GM04504 (cell line): ENCODE data around the gene FBXW4.
"Not testable (repeated sequence)": the region's sequence is repeated elsewhere in the genome, so short reads cannot be mapped to it uniquely, and the experiment has no call there.

Source experiments
- DNase-seq: peaks from one replicate; pipeline ENCODE4 v3.0.0-alpha.2; 2012; ENCODE audit warnings: low read depth

Gene FBXW4

DNA sequence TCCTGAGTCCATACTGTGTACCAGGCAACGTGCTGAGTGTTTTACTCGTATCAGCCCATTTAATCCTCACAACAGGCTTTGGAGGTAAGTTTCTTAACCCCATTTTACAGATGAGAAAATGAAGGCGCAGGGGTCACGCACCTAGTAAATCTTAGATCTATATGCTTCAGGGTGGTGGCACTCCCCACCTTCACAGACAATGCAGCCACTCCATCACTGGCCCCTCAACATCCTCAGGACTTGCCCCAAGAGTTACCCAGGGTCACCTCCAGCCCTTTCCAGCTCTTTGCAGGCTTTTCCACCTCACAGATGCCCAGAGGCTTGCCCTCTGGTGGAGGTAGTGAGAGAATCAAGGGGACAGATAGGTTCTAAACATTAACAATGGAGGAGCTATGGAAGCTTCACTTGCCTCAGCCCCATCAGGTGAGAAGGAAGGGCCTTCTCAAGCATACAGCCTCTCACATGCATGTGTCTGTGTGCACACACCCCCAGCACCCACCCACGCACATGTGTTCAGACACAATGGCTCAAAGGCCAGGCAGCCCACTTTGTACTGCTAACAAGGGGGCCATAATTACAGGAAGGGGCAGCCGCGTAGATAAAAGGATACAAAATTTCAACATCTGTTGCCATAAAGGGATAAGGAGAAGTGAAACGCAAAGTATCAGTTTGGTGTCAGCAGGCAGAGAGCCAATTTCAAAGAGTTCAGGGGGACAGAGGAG, 77.7 kb downstream of the FBXW4 start:
- no peak for DNase-seq

DNA sequence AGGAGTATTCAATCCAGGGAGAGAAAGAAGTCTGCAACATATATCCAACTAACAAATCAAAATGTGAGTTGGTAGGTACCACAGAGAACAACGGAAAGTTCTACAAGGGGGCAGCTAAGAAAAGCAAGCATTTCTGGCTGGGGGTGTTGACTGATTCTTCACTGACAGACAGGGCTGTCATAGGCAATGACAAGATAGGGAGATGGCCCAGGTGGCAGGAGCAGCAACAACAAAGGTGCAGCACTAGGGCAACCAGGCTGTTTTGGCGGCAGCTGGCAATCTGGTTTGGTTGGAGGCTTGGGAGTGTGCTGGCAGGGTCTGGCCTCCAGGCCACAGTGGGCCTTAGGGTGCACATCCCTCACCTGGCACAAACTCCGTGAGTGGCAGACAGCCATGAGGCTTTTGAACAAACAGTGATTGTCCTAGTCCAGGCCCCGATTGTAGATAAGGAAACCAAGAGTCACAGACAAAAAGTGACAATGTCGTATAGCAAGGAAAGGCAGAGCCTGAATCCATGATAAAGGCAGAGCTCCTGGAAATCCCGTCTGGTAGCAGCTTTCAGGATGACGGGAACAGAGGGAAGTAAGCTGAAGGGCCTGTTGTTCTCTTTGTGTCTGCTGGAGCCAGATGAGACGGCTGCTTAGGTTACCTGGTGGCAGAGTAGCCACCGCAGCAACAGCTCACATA, 78.4 kb downstream of the FBXW4 start:
- no peak for DNase-seq

GRCh38 chr10:101615525-101616116, 79.3 kb downstream of the FBXW4 start:
- no peak for DNase-seq

- no peak for DNase-seq
Measured at GRCh38 chr10:101614663-101615524, 80.1 kb downstream of the FBXW4 start.

- no peak for DNase-seq
Measured at GRCh38 chr10:101613646-101614045, 81.3 kb downstream of the FBXW4 start.

GRCh38 chr10:101612872-101613271, 82.1 kb downstream of the FBXW4 start:
- DNase-seq = no peak

GRCh38 chr10:101612086-101612485, 82.9 kb downstream of the FBXW4 start:
- no peak for DNase-seq

DNA sequence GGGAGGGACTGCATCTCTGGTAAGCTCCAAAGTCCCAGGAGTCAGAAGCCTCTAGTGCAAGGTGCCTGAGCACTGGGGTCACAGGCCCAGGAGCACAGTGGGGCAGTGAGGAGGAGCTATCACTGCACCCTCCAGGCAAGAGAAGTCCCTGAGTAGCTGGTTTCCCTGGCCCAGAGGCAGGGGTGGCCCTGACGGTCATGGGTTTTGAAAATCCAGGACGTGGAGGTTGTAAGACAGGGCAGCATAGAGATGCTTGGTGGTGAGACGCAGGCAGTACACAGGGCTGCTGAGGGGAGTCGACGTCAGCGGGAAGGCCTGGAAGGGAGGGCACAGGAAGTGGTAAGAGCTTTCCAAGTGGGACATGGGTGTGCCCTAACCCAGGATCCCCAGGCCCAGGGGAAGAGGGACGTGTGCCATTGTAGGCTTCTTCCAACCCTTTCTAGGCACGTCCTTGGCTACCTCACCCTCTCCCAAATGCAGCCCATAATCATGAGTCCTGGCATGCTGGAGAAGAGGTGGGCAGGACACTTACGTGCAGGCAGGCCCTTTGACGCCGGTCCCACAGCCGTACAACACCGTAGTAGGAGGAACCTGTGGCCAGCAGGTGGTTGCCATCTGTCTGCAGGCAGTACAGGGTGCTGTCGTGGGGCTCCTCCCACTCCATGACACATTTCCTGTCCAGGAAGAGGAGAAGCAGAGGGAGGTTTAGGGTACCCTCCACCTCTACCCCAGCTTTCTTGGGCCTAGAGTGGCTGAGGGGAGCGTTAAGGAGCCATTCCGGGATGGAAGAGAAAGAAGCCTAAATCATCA, 83.7 kb downstream of the FBXW4 start:
- DNase-seq = no peak

- DNase-seq = no peak
Measured at GRCh38 chr10:101609481-101609880, 85.5 kb downstream of the FBXW4 start.

DNA sequence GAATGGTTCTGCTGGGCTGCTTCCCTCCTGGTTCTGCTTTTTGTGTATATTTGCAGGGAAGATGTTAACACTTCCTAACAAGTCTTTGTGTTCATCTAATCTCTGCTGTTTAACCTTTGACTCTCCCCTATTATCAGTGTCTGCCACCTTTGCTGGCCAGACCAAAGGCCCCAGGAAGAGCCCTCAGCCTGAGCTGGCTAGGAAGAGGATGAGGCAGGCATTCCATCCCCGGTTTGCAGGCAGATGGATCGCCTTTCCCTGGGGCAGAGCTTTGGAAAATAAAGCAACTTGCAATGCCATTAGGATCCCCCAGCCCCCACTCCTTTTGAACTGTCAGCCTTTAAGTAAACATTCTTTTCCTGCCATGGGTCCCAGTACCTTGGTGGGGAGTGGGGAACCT, 87.8 kb downstream of the FBXW4 start:
- DNase-seq = no peak

DNA sequence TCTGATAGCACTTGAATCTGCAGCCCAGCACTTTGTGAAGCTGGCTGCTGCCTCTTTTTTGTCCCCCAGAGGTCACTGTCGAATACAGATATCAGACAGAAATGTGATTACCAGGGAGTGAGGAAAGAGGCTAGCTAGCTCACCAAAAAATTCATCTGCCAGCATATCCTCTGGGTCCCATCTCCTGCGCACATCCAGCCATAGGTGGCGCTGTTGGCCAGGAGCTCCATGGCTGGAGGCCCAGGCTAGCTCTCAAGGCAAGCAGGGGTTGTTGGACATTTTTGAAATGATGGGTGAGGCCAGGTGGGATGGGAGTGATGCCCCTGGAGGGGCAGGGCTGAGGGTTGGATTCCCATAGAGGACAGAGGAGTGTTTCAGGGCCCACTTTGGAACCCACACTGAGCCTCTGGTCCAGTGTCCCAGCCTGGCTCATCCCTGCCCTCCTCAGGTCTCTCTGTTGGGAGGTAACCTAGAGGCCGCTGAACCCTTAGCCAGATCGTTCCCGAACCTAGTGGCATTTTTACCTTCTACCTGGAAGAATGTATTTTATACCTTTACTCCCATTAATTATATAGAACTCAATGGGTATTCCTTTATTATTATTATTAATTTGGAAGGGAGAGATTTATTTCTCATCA, 92.1 kb downstream of the FBXW4 start:
- DNase-seq = peak; percentile 45

- DNase-seq = no peak
Measured at GRCh38 chr10:101601541-101601940, 93.4 kb downstream of the FBXW4 start.

DNA sequence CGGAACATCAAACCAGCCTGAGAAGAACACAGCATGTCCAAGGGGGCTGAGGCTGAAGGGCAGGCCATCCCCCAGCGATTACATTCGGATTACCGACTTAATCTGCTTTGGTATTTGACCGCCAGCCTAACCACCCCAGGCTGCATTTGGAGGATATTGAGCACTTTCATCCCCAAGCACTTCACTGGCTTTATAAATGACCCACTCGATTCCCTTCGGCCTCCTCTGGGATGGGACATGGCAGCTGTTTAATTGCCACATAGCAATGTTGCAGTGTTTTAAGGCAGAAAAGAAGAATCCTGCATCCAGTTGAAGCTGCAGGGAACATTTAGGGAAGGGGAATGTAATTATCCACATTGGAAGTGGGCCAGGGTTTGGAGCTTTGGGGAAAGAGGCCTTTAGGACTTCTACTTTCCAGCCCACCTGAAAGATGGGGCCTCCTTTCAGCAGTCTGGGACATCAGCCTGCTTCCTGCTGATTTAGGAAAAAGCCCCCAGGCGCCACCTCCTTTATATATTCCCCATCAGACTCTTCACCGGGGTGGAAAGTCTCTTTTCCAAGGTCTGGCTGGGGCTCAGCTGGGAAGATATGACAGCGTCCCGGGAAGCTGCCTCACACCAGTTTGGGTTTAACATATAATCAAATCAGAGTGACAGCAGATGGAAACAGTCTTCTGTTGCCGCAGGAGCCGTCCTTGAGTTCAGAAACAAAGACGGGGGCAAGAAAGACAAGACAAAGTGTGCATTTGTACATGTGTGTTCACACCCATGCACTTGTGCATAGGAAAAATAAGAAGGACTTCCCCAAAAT, 97.7 kb downstream of the FBXW4 start:
- DNase-seq = no peak

DNA sequence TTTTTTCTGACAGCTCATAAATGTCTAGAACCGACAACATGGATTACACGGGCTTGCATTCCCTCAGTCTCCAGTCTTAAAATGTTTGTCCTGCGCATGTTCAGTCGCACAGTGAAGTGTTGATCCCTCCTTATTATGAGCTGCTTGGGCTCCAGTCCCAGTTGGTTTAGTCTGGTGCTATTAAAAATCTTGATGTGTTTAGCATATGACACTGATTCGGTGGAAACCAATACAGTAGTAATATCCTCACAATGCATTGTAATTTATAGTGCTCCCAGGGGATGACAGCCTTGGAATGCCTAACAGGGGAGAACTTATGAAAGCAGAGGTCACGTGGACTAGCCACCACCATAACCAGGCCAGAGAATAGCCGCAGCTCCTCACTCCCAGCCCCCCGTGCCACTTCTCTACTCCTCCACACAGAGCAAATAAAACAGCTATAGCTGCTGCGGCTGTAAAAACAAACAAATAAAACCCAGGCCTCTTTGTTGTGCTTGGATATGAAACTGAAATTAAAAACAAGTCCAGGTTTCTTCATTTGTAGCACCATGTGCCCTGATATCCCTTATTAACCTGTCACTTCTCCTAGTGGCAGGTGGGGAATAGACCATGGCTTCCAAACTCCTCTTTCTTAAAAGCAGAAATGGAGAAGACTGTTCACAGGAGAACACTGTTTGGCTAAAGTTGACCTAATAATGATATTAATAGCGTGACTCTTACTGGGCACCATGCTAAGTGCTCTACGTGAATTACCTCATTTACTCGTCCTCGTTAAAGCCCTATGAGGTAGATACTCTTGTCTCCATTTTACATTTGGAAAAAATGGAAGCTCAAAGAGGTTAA, 99.2 kb downstream of the FBXW4 start:
- peak; percentile 18 for DNase-seq

GRCh38 chr10:101593331-101593730, 101.6 kb downstream of the FBXW4 start:
- not testable (repeated sequence) for DNase-seq

DNA sequence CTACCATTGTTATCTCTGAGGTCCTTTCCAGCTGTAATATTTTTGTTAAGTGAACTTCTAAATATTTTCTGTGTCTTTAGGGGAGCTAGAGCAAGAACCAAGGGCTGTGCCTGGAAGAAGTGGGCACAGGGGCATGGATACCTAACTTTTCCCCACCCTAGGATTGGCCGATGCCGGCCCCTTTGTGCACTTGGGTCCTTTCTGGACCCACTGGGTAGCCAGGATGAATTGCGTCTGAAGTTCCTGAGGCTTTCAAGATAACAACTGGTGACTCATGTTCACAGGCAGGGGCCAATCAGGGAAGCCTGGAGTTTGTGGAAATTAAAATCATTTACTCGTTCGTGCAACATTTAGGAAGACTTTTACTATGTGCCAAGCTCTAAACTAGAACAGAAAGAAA, 106.1 kb downstream of the FBXW4 start:
- no peak for DNase-seq

GRCh38 chr10:101587725-101588653, 107.0 kb downstream of the FBXW4 start, which contains the start of the genes DPCD and POLL:
Gene DPCD (plus strand): TSS chr10:101588321. CDS start chr10:101588337, 16 bp downstream.
Gene POLL (minus strand): TSS chr10:101588257. CDS start chr10:101587360, 897 bp downstream.
- DNase-seq = peak; percentile 90

DNA sequence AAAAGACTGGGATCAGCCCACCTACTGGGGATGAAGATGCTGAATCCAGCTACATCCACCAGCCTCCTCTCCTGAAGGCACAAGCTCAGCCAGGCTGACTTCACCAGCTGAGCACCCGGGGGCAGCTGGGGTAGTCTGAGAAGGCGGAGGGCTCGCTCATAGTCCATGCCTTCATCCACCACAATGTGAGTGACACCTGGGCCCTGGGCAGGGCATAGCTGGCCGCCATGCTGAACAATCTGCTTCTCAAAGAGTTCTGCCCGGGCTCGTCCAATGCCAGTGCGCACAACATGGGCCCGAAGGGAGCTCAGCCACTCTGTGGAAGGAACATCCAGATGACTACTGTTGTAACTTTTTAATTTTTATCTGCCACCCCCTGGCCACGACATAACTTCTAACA, 109.1 kb downstream of the FBXW4 start:
- no peak for DNase-seq
